GM10847 (cell line): ENCODE measurements around the gene NPIPB8.

Experiments
- POLR2A ChIP-seq: IDR thresholded peaks from 2 replicates; pipeline ENCODE4 v1.6.1; 2011; ENCODE audit not compliant: insufficient read length; ENCODE audit errors: extremely low read depth

Gene NPIPB8

GRCh38 chr16:28606291-28607115 lies 31.4 kb upstream of the NPIPB8 start:
- no peak for TF ChIP-seq POLR2A

GRCh38 chr16:28607116-28607623 lies 30.7 kb upstream of the NPIPB8 start:
- TF ChIP-seq POLR2A: no peak

GRCh38 chr16:28609631-28610594 lies 28.0 kb upstream of the NPIPB8 start, which contains the start of gene SULT1A1:
SULT1A1 (minus strand) TSS chr16:28610044; CDS start chr16:28608855, 1,189 bp downstream.
- TF ChIP-seq POLR2A: no peak

GRCh38 chr16:28610595-28611191 lies 27.2 kb upstream of the NPIPB8 start:
- TF ChIP-seq POLR2A: no peak

DNA sequence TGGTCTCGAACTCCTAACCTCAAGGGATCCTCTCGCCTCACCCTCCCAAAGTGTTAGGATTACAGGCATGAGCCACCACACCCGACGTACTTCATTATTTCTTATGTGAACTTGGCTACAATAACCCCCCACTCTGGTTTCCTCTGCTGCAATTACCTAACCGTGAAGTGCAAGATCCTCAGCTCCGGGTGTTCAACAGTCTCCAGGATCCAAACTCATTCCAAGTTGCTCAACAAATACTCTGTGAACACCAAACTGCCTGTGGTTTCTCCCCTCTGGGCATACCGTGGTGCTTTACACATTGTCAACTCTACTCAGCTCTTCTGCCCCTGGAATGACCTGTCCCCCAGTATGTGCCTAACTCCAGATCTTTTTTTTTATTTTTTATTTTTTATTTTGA lies 21.2 kb upstream of the NPIPB8 start:
- TF ChIP-seq POLR2A: no peak

- no peak for TF ChIP-seq POLR2A
Observed at GRCh38 chr16:28617874-28618273, 20.0 kb upstream of the NPIPB8 start.

- no peak for TF ChIP-seq POLR2A
Observed at GRCh38 chr16:28621481-28622155, 16.2 kb upstream of the NPIPB8 start.

GRCh38 chr16:28623172-28623711 lies 14.6 kb upstream of the NPIPB8 start:
- no peak for TF ChIP-seq POLR2A
